Lung microvascular endothelial cell (primary cell): Measurements from ENCODE around the gene ZBTB8OS. TPM values are rescaled to one million over a fixed set of nuclear protein-coding genes. Genes with fewer than 3 reads are reported as not detected.
A peak's percentile ranks its signal among the peaks of the same experiment; 100 is the strongest.
"Not testable (repeated sequence)": the region's sequence is repeated elsewhere in the genome, so short reads cannot be mapped to it uniquely, and the experiment has no call there.

Experiments used
- DNase-seq, 2 donors: peaks; one replicate each; pipeline versions ENCODE4 v3.0.0 to v3.0.0-alpha.2; 2010; ENCODE audit warnings: low read depth in 2 of 2
- total RNA-seq: library from RNA; depleted of rRNA; stranded (reverse); fragments of >200 nt; gene quantifications from 2 replicates; pipeline ENCODE4 v1.2.1, GENCODE V29; 2014

The ZBTB8OS gene
- total RNA-seq, 1 donor from 2014 or later: 25.8 TPM

DNA sequence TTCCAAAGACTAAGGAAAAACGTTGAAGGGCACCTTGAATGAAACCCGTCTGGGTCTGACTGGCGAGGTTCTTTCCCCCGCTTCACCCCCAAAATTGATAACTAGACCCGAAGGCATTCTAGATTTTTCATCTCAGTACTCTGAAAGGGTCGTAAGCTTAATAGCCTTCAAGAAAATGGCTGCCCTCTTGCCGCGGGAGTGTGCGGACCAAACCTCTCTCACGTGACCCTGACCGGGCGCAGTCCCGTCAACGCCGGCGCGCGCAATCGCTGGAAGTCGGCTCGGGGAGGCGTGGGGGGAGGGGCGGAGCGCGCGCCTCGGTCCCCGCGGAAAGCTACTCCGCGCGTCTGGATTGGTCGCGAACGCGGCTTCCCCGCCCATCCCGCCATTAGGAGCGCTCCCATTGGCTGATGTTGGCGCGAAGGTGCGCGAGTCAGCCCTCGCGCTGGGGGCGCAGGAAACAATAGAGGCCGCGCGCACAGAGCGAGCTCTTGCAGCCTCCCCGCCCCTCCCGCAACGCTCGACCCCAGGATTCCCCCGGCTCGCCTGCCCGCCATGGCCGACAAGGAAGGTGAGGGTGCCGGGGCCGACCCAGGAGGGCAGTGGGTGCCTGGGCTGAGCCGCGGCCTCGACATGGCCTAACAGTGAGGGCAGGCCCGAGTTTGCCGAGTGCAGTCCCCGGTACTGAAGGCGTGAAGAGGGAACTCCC lies 556 bp upstream of the ZBTB8OS start, which contains the start of gene RBBP4:
TSS of gene RBBP4 (plus strand) at position 457 of the 709 bp plus-strand sequence. CDS start at position 556, 99 bp downstream.
- DNase-seq: peak; percentile 99

DNA sequence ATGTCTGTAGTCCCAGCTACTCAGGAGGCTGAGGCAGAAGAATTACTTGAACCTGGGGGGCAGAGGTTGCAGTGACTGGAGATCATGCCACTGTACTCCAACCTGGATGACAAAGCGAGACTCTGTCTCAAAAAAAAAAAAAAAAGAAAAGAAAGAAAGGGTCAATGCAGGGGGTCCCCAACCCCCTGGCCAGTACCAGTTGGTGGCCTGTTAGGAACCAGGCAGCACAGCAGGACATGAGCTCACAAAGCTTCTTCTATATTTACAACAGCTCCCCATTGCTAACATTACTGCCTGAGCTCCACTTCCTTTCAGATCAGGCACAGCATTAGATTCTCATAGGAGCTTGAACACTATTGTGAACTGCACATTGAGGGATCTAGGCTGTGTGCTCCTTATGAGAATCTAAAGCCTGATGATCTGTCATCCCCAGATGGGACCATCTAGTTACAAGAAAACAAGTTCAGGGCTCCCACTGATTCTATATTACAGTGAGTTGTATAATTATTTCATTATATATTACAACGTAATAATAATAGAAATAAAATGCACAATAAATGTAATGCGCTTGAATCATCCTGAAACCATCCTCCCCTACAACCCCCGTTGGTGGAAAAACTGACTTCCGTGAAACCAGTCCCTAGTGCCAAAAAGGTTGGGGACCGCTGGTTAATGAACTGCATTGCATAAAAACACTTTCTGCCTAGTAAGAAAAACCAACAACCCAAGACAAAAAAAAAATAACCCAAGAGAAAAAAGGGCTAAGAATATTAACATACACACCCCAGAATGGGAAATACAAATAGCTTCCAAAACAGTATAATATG lies 2.8 kb downstream of the ZBTB8OS start:
- DNase-seq: peak; percentile 2 to 64

DNA sequence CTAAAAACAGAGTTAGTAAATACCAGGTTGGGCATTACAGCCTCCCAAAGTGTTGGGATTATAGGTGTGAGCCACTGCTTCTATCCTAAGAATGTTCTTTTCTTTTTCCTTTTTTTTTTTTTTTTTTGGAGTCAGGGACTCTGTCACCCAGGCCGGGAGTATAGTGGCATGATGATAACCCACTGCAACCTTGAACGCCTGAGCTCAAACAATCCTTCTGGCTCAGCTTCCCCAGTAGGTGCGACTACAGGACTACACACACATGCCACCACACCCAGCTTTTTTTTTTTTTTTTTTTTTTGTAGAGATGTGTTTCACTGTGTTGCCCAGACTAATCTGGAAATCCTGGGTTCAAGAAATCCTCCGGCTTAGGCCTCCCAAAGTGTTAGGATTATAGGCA lies 5.9 kb downstream of the ZBTB8OS start:
- DNase-seq: no peak

DNA sequence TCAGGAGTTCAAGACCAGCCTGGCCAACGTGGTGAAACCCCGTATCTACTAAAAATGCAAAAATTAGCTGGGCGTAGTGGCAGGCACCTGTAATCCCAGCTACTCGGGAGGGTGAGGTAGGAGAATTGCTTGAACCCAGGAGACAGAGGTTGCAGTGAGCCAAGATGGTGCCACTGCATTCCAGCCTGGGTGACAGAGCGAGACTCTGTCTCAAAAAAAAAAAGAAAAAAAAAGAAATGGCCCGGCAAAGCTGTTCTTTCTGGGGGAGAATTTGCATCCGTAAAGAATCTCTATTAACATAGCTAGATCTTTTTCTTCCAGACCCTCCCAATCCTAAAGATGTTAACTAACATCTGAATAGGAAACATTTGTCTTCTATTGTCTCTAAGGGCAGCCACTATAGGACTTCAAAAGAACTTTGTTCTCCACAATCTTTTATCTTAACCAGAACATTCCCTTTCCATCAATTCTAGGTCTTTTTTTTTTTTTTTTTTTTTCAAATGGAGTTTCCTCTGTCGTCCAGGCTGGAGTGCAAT lies 8.0 kb downstream of the ZBTB8OS start:
- not testable (repeated sequence) for DNase-seq

DNA sequence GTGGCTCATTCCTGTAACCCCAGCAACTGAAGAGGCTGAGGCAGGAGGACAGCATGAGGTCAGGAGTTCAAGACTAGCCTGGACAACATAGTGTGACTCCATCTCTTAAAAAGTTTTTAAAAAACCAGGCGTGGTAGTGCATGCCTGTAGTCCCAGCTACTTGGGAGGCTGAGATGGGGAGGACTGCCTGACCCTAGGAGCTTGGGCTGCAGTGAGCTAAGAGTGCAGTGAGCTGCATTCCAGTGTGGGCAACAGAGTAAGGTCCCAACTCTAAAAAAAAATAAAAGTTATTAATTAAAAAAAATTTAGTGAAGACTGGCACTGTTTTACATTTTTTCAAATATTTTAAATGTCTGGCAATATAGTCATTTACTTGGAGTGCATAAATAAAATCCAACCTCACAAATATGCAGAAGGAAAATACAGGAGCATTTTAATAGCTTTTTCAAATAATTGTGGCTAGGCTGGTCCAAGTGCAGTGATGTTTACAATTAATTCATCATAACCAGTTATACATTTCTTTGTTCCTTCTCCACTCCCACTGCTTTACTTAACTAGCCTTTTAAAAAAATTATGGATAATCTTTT lies 10.8 kb downstream of the ZBTB8OS start:
- DNase-seq: no peak

DNA sequence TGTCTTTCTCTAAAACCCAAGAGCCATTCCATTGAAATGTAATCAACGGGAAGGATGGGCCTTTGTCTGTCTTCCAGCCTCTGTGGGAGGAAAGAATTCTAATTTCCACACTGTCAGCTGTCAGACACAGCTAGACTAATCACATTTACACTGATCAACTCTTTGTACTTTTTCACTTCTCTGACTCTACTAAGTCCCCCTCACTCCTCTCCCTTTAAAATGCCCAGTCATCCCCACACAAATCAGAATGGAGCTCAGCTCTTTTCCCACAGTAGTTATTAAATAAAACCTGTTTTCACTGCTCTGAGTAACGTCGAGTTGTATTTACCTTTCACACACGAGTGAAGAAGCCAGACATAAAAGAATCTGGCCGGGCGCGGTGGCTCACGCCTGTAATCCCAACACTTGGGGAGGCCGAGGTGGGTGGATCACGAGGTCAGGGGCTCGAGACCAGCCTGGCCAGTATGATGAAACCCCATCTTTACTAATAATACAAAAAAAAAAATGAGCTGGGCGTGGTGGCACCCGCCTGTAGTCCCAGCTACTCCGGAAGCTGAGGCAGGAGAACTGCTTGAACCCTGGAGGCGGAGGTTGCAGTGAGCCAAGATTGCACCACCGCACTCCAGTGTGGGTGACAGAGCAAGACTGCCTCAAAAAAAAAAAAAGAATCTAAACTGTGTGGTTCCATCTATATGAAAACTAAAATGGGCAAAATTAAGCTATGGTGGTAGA lies 13.3 kb downstream of the ZBTB8OS start:
- no peak for DNase-seq

DNA sequence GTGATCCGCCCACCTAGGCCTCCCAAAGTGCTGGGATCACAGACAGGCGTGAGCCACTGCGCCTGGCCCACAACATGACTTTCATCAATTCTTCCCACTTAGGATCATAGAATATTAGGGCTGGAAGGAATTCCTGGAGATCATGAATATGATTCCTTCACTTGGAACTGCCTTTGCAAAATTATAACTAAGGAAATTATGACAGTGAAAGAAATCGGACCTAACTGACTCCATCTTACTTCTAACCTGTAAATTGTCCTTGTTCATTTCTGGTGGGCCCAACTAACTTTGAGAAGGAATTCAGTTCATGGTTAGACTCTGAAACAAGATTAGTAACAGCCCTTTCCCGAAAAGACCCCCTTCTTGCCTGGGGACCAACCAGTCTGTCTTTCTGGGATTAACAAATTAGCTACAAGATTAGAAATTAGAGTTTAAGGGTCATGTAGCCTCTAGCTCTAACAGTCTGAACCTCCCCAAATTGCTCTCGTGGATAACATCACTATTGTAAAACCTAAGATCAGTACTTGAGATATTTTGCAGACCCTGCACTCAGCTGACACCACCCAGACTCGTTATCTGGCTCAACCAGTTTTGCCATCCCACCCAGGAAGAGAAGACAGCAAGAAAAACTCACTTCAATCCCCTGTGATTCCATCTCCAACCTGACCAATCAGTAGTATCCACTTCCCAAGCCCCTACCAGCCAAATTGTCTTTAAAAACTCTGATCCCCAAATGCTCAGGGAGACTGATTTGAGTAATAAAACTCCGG lies 14.7 kb downstream of the ZBTB8OS start:
- DNase-seq: no peak

DNA sequence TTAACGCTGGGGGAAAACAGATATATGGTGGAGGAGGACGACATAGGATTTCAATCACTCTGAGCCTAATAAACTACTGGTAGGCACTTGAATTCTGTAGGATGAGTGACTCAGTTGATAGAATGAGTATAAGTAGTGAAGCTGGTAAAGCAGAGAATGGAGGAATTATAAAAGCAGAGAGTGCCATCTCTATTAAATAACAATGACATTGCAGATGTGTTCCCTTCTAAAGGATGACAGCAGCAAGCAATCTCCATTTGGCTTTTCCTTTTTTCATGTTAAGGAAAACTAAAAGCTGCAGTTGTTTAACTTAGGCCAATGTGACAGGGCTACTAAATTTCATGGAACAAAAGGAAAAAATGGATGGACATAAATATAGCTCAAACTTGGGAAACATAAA lies 17.5 kb downstream of the ZBTB8OS start:
- DNase-seq: no peak

DNA sequence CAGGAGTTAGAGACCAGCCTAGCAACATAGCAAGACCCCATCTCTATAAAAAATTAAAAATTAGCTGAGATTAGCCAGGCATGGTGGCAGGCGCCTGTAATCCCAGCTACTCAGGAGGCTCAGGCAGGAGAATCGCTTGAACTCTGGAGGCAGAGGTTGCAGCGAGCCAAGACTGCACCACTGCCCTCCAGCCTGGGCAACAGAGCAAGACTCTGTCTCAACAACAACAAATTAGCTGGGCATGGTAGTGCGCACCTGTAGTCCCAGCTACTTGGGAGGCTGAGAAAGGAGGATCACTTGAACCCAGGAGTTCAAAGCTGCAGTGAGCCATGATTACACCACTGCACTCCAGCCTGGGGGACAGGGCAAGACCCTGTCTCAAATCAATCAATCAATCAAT lies 20.2 kb downstream of the ZBTB8OS start:
- DNase-seq: not testable (repeated sequence)

DNA sequence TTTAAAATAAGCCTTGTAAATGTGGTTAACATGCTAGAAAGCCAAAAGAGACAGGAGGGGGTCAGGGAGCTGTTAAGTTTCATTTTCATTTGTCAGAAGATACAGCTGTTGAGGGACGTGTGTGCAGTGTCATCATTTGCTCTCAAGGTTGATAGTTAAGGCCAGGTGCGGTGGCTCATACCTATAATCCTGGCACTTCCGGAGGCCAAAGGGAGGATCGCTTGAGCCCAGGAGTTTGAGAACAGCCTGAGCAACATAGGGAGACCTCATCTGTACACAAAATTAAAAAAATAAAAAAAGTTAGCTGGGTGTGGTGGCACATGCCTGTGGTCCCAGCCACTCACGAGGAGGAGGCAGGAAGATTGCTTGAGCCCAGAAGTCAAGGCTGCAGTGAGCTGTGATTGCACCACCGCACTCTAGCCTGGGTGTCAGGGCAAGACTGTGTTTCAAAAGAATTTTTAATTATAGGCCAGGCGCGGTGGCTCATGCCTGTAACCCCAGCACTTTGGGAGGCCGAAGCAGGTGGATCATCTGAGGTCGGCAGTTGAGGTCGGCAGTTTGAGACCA lies 22.7 kb downstream of the ZBTB8OS start:
- DNase-seq: no peak

DNA sequence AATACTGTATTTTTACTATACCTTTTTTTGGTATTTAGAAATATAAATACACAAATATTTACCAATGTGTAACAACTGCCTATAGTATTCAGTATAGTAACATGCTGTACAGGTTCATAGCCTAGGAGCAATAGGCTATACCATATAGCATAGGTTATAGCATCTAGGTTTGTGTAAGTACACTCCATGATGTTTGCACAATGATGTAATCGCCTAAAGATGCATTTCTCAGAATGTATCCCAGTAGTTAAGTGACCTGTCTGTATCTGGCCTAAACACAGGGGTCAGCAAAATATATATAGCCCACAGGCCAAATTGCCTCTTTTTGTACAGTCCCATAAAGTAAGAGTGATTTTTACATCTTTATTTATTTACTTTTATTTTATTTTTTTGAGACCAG lies 24.2 kb downstream of the ZBTB8OS start:
- DNase-seq: no peak

DNA sequence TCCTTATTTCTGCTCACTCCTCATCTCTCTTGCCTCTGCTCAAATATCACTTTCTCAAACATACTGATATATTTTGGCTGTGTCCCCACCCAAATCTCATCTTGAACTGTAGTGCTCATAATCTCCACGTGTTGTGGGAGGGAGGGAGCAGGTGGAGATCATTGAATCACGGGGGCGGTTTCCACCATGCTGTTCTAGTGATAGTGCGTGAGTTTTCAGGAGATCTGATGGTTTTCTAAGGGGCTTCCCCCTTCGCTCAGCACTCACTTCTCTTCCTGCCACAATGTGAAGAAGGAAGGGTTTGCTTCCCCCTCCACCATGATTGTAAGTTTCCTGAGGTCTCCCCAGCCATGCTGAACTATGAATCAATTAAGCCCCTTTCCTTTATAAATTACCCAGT lies 26.6 kb downstream of the ZBTB8OS start:
- DNase-seq: no peak

DNA sequence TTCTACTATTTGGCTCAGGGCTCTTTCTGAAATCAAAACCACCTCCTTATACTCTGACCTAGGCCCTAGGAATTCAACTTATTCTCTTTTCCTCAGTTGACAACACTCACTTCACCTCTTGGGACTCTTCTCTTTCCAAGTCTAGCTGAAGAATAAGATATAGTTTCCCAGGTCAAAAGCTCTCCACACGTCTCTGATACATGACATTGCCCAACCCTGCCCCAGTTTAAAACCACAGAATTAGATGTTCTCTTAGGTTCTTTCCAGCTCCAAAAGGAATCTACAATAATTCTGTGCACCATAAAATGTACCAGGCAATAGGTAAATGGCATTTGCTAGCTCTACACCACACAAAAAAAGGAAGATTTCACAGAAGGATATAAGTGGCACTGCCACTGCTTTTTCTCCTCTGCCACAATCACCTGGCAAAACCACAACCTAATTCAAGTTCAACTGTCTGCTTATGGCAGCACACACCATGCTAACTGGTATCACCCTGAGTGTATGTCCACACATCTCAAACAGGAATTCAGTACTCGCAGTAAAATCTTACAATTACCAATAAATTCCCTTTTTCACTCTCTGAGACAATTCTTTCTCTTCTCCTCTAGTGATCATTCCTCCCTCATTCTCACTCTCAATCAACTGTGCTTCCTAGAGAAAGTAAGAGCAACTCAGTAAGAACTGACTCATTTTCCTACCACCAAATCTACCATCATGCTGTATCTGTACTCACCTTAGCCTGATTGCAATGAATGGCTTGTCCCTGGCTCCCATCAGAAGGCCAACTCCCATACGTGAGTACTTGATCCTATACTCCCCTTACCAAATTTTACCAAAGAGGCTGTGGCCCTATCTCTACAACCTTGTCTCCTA lies 27.3 kb downstream of the ZBTB8OS start:
- no peak for DNase-seq

DNA sequence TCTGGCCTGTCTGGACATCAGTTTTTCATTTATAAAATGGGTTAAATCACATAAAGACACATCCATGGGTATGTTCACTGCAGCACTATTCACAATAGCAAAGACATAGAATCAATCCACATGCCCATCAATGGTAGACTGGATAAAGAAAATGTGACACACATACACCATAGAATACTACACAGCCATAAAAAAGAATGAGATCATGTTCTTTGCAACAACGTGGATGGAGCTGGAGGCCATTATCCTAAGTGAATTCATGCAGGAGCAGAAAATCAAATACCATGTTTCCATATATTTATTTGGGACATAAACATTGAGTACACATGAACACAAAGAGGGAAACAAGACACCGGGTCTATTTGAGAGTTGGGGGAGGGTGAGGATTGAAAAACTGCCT lies 28.1 kb downstream of the ZBTB8OS start:
- DNase-seq: no peak

DNA sequence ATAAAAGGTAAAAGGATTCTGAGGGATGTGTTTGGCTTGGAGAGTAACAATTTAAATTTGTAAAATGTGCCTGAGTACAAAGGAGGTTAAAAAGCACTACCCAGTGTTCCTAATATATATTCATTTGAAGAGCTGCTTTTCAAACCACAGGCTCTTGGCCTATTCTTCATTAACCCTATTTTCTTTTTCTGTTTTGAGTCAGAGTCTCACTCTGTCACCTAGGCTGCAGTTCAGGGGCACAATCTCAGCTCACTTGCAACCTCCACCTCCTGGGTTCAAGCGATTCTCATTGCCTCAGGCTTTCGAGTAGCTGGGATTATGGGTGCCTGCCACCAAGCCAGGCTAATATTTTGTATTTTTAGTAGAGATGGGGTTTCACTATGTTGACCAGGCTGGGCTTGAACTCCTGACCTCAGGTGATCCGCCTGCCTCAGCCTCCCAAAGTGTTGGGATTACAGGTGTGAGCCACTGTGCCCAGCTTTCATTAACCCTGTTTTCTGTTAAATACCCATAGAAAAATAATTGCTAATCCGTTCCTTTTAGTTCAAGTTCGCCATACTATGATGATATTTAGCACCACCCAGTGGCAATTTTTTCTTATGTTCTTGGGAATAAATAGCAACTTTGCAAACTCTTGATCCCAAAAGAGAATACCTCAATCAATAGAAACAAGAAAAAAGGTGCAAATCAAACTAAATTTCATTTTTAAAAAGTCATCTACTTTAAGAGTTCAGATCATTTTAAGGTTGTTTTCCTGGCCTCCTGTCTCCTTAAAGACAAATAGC lies 30.5 kb downstream of the ZBTB8OS start:
- DNase-seq: peak; percentile 46 to 71

DNA sequence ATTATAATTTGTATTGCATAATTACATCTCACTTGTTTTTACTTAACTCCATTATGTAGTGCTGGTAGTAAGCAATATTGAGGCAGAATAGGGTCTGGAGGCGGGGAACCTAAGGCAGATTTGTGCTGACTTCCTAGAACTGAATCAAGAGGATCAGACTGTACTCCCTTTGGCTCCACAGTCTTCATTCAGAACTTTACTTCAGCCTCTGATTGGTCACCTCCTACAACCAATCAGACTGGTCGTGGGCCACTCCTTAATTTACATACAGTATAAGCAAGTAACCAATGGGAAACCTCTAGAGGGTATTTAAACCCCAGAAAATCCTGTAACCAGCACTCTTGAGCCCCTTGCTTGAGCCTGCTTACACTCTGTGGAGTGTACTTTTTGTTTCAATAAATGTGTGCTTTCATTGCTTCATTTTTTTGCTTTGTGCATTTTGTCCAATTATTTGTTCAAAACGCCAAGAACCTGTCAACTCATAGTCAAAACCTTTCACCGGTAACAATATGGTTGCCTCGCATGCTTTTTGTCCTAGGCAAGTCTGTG lies 31.6 kb downstream of the ZBTB8OS start:
- DNase-seq: peak; percentile 7 to 11

DNA sequence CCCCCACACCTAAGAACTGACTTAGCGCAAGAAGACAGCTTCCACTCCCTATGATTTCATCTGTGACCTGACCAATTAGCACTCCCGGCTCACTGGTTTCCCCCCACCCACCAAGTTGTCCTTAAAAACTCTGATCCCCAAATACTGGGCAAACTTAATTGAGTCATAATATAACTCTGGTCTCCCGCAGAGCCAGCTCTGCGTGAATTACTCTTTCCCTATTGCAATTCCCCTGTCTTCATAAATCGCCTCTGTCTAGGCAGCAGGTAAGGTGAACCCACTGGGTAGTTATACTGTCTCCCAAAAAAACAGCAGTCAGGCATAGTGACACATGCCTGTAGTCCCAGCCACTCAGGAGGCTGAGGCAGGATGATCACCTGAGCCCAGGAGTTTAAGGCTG lies 36.9 kb downstream of the ZBTB8OS start:
- no peak for DNase-seq

DNA sequence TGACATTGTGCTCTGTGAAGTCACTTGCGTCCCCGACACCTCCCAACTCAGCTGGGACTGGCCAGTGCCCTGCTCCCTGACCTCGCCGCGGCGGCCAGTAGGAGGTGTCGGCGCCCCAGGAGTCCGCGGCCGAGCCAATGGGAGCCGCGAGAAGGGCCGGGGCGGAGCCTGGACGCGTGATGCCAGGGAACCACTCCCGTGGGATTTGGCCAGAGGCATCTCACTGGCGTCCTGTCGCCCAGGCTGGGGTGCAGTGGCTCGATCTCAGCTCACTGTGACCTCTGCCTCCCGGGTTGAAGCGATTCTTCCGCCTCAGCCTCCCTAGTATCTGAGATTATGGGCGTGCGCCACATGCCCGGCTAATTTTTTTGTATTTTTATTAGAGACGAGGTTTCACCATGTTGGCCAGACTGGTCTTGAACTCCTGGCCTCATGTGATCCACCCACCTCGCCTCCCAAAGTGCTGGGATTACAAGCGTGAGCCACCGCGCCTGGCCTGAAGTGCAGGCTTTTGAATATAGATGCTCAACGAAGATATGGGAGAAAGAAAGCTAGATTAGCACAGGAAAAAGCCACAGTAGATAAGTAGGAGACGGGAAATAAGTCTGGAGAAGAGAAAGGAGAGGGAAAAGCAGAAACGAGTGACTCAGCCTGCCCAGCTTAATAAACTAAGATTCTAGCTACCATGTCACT lies 38.0 kb downstream of the ZBTB8OS start:
- DNase-seq: peak; percentile 84 to 85
